Smooth muscle cell (in vitro differentiated cells): Measurements from ENCODE around the gene FGD3. TPM values are rescaled to one million over a fixed set of nuclear protein-coding genes. Genes with fewer than 3 reads are reported as not detected.

Experiments used
- DNase-seq: peaks from one replicate; lab custom pipeline; 2025; ENCODE audit not compliant: unreplicated experiment; lab: John Stamatoyannopoulos, UW
- H2AFZ ChIP-seq: fragments of 200-600 bp; sonication (generic); 2 replicates; pipeline ENCODE4 v1.6.0; 2016; ENCODE audit warnings: antibody characterized with exemption, low read depth, mild to moderate bottlenecking
- H3F3A ChIP-seq: fragments of 200-600 bp; sonication (generic); 2 replicates; pipeline ENCODE4 v1.6.0; 2017; ENCODE audit warnings: antibody characterized with exemption, low read depth
- H3K27ac ChIP-seq: fragments of 200-600 bp; sonication (generic); 2 replicates; pipeline ENCODE4 v1.5.1; 2016; ENCODE audit warnings: low read depth, mild to moderate bottlenecking
- H3K27me3 ChIP-seq: fragments of 200-600 bp; sonication (generic); 2 replicates; pipeline ENCODE4 v1.6.1; 2016; ENCODE audit warnings: low read depth, mild to moderate bottlenecking
- H3K36me3 ChIP-seq: fragments of 200-600 bp; sonication (generic); 2 replicates; pipeline ENCODE4 v1.5.1; 2016; ENCODE audit warnings: low read depth
- H3K4me1 ChIP-seq: fragments of 200-600 bp; sonication (generic); 2 replicates; pipeline ENCODE4 v1.5.1; 2016; ENCODE audit warnings: low read depth
- H3K4me2 ChIP-seq: fragments of 200-600 bp; sonication (generic); 2 replicates; pipeline ENCODE4 v1.6.0; 2016; ENCODE audit warnings: mild to moderate bottlenecking
- H3K4me3 ChIP-seq: fragments of 200-600 bp; sonication (generic); 2 replicates; pipeline ENCODE4 v1.5.1; 2016; ENCODE audit warnings: mild to moderate bottlenecking
- H3K79me2 ChIP-seq: fragments of 200-600 bp; sonication (generic); 2 replicates; pipeline ENCODE4 v1.6.0; 2016; ENCODE audit warnings: low read depth, mild to moderate bottlenecking
- H3K9ac ChIP-seq: fragments of 200-600 bp; sonication (generic); 2 replicates; pipeline ENCODE4 v1.6.0; 2016; ENCODE audit warnings: low read depth
- H3K9me3 ChIP-seq: fragments of 200-600 bp; sonication (generic); replicated peaks from 2 replicates; pipeline ENCODE4 v1.5.1; 2016; ENCODE audit warnings: low read depth
- H4K20me1 ChIP-seq: fragments of 200-600 bp; sonication (generic); 2 replicates; pipeline ENCODE4 v1.6.0; 2016; ENCODE audit warnings: low read depth
- CTCF ChIP-seq: fragments of 200-600 bp; sonication (generic); IDR thresholded peaks from 2 replicates; pipeline ENCODE4 v1.5.1; 2017; ENCODE audit warnings: borderline replicate concordance, mild to moderate bottlenecking, antibody characterized with exemption; ENCODE audit not compliant: insufficient read depth, poor library complexity, severe bottlenecking
- WGBS: methylation state at CpG from one replicate; pipeline ENCODE4 v1.1.7; 2016; ENCODE audit warnings: low lambda C conversion rate; 5-methylcytosine and 5-hydroxymethylcytosine counted together
- polyA plus RNA-seq: library from polyadenylated mRNA; unstranded; fragments of >200 nt; fragmentation: Nextera tagmentation; extraction: Ambion mirVana; gene quantifications from 2 replicates; pipeline ENCODE4 v1.2.1, GENCODE V29; 2016
- total RNA-seq: library from RNA; depleted of rRNA; stranded (reverse); fragments of >200 nt; gene quantifications from 2 replicates; pipeline ENCODE4 v1.2.3, GENCODE V29; 2014

FGD3 gene
- total and polyA plus RNA-seq, 2 experiments from 2014 or later = 1.1 to 2.1 TPM

- Histone ChIP-seq H3K4me3 (no peak overlapping the region), H3K9ac (no peak overlapping the region), H3K27me3 (peaks cover 3% of the 10 kb centered on the region), H3F3A (no peaks in the 10 kb centered on the region), H3K36me3 (no peaks in the 10 kb centered on the region), H3K4me2 (no peak overlapping the region), H3K4me1 (no peaks in the 10 kb centered on the region), H3K27ac (no peak overlapping the region), H3K9me3 (no peaks in the 10 kb centered on the region), H4K20me1 (no peaks in the 10 kb centered on the region), H2AFZ (no peak overlapping the region), H3K79me2 (no peaks in the 10 kb centered on the region)
- no peak for TF ChIP-seq CTCF
- no peak for DNase-seq
- 96% methylated on average over 7 of the region's 7 CpGs for WGBS
Measured at GRCh38 chr9:93026640-93027039, 79.3 kb downstream of the FGD3 start.

- Histone ChIP-seq H3K4me3 (no peak overlapping the region), H3K27ac (no peak overlapping the region), H3K9me3 (no peaks in the 10 kb centered on the region), H3K27me3 (peaks cover 9% of the 10 kb centered on the region), H3F3A (no peaks in the 10 kb centered on the region), H4K20me1 (no peaks in the 10 kb centered on the region), H2AFZ (no peak overlapping the region), H3K9ac (no peak overlapping the region), H3K79me2 (no peaks in the 10 kb centered on the region), H3K36me3 (no peaks in the 10 kb centered on the region), H3K4me1 (no peaks in the 10 kb centered on the region), H3K4me2 (no peak overlapping the region)
- WGBS = 94% methylated on average over 9 of the region's 10 CpGs
- no peak for DNase-seq
- no peak for TF ChIP-seq CTCF
Measured at GRCh38 chr9:93027750-93028149, 80.4 kb downstream of the FGD3 start.

- TF ChIP-seq CTCF = no peak
- no peak overlapping the region for H3K9ac ChIP-seq
- no peaks in the 10 kb centered on the region for H3F3A ChIP-seq
- WGBS = 59% methylated on average over 6 of the region's 6 CpGs
- no peaks in the 10 kb centered on the region for H3K36me3 ChIP-seq
- no peaks in the 10 kb centered on the region for H3K9me3 ChIP-seq
- no peaks in the 10 kb centered on the region for H4K20me1 ChIP-seq
- H3K4me3 ChIP-seq = no peak overlapping the region
- H3K4me1 ChIP-seq = no peaks in the 10 kb centered on the region
- no peak overlapping the region for H3K27ac ChIP-seq
- no peak for DNase-seq
- H3K79me2 ChIP-seq = no peaks in the 10 kb centered on the region
- no peak overlapping the region for H2AFZ ChIP-seq
- H3K27me3 ChIP-seq = peaks cover 9% of the 10 kb centered on the region
- H3K4me2 ChIP-seq = no peak overlapping the region
Measured at GRCh38 chr9:93028448-93029006, 81.2 kb downstream of the FGD3 start.
